ENCODE results near the gene TENT5A. TPM values are rescaled to one million over a fixed set of nuclear protein-coding genes. Genes with fewer than 3 reads are reported as not detected.

The TENT5A gene
- total and polyA plus RNA-seq, 4 donors, result 4.0 to 13.6 (median 11.4) TPM

DNA sequence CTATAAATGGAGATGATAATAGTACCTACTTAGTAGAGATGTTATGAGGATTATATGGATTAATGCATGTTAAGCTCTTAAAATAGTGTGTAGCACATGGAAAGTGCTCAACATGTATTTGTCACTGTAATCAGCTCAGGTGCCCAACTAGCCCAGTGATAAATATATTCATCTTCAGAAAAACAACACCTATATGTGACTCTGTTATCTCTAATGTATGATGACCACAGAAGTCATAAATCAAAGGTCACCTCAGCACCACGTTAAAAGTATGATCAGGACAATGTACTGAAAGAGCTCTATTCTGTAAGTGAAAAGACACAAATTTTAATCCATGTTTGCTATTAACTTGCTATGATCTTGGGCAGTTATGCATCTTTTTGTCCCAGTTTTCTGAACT, 36.8 kb upstream of the TENT5A start:
- H3K4me3 ChIP-seq (ENCODE audit: low read depth in 1 of 3, low read length in 3 of 3), result no peak overlapping the region
- peaks cover 2 to 14% (median 9%) of the 10 kb centered on the region in 4 donors for H3K4me1 ChIP-seq (ENCODE audit: control insufficient read depth in 4 of 4, insufficient read depth in 4 of 4, low read length in 3 of 4)
- DNase-seq (ENCODE audit: low spot score), result no peak
- H3K27ac ChIP-seq (ENCODE audit: low read depth in 1 of 2, low read length in 2 of 2), result no peak overlapping the region
- H3K36me3 ChIP-seq (ENCODE audit: control insufficient read depth in 4 of 4, insufficient read depth in 3 of 4, low read depth in 1 of 4, low read length in 3 of 4), result no peaks in the 10 kb centered on the region
- H3K27me3 ChIP-seq (ENCODE audit: control insufficient read depth in 4 of 4, insufficient read depth in 4 of 4, low read length in 3 of 4), result no peaks in the 10 kb centered on the region
- H3K9ac ChIP-seq (ENCODE audit: low read depth in 1 of 2, low read length in 2 of 2), result no peak overlapping the region
- no peaks in the 10 kb centered on the region for H3K9me3 ChIP-seq (ENCODE audit: control insufficient read depth in 4 of 4, low read length in 3 of 4)
- 22% methylated on average over 1 of the region's 1 CpG for WGBS
- TF ChIP-seq HNF4G (IDR thresholded peaks at IDR 0.05) (no peak), RXRA (IDR thresholded peaks at IDR 0.05) (no peak), JUND (IDR thresholded peaks at IDR 0.05) (no peak), NR2F2 (IDR thresholded peaks at IDR 0.05) (no peak), TAF1 (conservative IDR thresholded peaks at IDR 0.05) (no peak), FOXA2 (IDR thresholded peaks at IDR 0.05) (no peak), YY1 (IDR thresholded peaks at IDR 0.05) (no peak), RAD21 (IDR thresholded peaks at IDR 0.05) (no peak), SP1 (IDR thresholded peaks at IDR 0.05) (no peak), GABPA (IDR thresholded peaks at IDR 0.05 in 1 of 2, conservative IDR thresholded peaks at IDR 0.05 in 1 of 2) (no peak), EGR1 (IDR thresholded peaks at IDR 0.05; ENCODE audit: low read depth in 2 of 2) (no peak), HNF4A (conservative IDR thresholded peaks at IDR 0.05) (no peak), FOXA1 (IDR thresholded peaks at IDR 0.05) (no peak)
- TF ChIP-seq, protein P1, sequence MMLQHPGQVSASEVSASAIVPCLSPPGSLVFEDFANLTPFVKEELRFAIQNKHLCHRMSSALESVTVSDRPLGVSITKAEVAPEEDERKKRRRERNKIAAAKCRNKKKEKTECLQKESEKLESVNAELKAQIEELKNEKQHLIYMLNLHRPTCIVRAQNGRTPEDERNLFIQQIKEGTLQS (IDR thresholded peaks at IDR 0.05), result no peak
- TF ChIP-seq, protein P2, sequence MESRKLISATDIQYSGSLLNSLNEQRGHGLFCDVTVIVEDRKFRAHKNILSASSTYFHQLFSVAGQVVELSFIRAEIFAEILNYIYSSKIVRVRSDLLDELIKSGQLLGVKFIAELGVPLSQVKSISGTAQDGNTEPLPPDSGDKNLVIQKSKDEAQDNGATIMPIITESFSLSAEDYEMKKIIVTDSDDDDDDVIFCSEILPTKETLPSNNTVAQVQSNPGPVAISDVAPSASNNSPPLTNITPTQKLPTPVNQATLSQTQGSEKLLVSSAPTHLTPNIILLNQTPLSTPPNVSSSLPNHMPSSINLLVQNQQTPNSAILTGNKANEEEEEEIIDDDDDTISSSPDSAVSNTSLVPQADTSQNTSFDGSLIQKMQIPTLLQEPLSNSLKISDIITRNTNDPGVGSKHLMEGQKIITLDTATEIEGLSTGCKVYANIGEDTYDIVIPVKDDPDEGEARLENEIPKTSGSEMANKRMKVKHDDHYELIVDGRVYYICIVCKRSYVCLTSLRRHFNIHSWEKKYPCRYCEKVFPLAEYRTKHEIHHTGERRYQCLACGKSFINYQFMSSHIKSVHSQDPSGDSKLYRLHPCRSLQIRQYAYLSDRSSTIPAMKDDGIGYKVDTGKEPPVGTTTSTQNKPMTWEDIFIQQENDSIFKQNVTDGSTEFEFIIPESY (IDR thresholded peaks at IDR 0.05), result no peak
- TF ChIP-seq, protein P3, sequence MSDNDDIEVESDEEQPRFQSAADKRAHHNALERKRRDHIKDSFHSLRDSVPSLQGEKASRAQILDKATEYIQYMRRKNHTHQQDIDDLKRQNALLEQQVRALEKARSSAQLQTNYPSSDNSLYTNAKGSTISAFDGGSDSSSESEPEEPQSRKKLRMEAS (IDR thresholded peaks at IDR 0.05), result no peak
- TF ChIP-seq, protein P4, sequence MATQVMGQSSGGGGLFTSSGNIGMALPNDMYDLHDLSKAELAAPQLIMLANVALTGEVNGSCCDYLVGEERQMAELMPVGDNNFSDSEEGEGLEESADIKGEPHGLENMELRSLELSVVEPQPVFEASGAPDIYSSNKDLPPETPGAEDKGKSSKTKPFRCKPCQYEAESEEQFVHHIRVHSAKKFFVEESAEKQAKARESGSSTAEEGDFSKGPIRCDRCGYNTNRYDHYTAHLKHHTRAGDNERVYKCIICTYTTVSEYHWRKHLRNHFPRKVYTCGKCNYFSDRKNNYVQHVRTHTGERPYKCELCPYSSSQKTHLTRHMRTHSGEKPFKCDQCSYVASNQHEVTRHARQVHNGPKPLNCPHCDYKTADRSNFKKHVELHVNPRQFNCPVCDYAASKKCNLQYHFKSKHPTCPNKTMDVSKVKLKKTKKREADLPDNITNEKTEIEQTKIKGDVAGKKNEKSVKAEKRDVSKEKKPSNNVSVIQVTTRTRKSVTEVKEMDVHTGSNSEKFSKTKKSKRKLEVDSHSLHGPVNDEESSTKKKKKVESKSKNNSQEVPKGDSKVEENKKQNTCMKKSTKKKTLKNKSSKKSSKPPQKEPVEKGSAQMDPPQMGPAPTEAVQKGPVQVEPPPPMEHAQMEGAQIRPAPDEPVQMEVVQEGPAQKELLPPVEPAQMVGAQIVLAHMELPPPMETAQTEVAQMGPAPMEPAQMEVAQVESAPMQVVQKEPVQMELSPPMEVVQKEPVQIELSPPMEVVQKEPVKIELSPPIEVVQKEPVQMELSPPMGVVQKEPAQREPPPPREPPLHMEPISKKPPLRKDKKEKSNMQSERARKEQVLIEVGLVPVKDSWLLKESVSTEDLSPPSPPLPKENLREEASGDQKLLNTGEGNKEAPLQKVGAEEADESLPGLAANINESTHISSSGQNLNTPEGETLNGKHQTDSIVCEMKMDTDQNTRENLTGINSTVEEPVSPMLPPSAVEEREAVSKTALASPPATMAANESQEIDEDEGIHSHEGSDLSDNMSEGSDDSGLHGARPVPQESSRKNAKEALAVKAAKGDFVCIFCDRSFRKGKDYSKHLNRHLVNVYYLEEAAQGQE (IDR thresholded peaks at IDR 0.05), result no peak
- TF ChIP-seq, protein P5, sequence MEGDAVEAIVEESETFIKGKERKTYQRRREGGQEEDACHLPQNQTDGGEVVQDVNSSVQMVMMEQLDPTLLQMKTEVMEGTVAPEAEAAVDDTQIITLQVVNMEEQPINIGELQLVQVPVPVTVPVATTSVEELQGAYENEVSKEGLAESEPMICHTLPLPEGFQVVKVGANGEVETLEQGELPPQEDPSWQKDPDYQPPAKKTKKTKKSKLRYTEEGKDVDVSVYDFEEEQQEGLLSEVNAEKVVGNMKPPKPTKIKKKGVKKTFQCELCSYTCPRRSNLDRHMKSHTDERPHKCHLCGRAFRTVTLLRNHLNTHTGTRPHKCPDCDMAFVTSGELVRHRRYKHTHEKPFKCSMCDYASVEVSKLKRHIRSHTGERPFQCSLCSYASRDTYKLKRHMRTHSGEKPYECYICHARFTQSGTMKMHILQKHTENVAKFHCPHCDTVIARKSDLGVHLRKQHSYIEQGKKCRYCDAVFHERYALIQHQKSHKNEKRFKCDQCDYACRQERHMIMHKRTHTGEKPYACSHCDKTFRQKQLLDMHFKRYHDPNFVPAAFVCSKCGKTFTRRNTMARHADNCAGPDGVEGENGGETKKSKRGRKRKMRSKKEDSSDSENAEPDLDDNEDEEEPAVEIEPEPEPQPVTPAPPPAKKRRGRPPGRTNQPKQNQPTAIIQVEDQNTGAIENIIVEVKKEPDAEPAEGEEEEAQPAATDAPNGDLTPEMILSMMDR (IDR thresholded peaks at IDR 0.05; ENCODE audit: low read depth, low read length, missing input control), result no peak

All from liver (tissue), 9 donors.